Brain microvascular endothelial cell (primary cell): Measurements from ENCODE around the gene EYS.

ENCODE experiments used
- DNase-seq: peaks from one replicate; pipeline ENCODE4 v3.0.0-alpha.2; 2020
- H3K27ac ChIP-seq: fragments of 250-450 bp; sonication (Bioruptor Pico); 2 replicates; pipeline ENCODE4 v1.5.1; 2020; ENCODE audit warnings: mild to moderate bottlenecking, moderate library complexity
- H3K27me3 ChIP-seq: fragments of 250-450 bp; sonication (Bioruptor Pico); replicated peaks from 2 replicates; pipeline ENCODE4 v1.5.1; 2020; ENCODE audit warnings: mild to moderate bottlenecking
- H3K36me3 ChIP-seq: fragments of 250-450 bp; sonication (Bioruptor Pico); replicated peaks from 2 replicates; pipeline ENCODE4 v1.5.1; 2020; ENCODE audit warnings: mild to moderate bottlenecking
- H3K4me3 ChIP-seq: 2 replicates; pipeline ENCODE4 v1.5.1; 2011; ENCODE audit warnings: low read depth, mild to moderate bottlenecking, control low read depth, low read length, moderate library complexity
- in situ Hi-C: cut with HindIII; loops from 2 replicates; pipeline ENCODE4 v1.10.0; 2017; ENCODE audit warnings: low sequenced_read_pairs, low pct_ligation_motif_present
- TF ChIP-seq, protein P1 (sequence below): IDR thresholded peaks from 2 replicates; pipeline ENCODE4 v1.5.1; 2011; ENCODE audit warnings: low read depth, mild to moderate bottlenecking, moderate library complexity, low read length, control low read depth, inconsistent platforms; ENCODE audit errors: missing control alignments

EYS gene

GRCh38 chr6:64516393-64516792 lies 1190.6 kb downstream of the EYS start:
- no peak for DNase-seq
- H3K4me3 ChIP-seq, result no peak overlapping the region
- H3K36me3 ChIP-seq, result no peaks in the 10 kb centered on the region
- TF ChIP-seq, protein P1, sequence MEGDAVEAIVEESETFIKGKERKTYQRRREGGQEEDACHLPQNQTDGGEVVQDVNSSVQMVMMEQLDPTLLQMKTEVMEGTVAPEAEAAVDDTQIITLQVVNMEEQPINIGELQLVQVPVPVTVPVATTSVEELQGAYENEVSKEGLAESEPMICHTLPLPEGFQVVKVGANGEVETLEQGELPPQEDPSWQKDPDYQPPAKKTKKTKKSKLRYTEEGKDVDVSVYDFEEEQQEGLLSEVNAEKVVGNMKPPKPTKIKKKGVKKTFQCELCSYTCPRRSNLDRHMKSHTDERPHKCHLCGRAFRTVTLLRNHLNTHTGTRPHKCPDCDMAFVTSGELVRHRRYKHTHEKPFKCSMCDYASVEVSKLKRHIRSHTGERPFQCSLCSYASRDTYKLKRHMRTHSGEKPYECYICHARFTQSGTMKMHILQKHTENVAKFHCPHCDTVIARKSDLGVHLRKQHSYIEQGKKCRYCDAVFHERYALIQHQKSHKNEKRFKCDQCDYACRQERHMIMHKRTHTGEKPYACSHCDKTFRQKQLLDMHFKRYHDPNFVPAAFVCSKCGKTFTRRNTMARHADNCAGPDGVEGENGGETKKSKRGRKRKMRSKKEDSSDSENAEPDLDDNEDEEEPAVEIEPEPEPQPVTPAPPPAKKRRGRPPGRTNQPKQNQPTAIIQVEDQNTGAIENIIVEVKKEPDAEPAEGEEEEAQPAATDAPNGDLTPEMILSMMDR, result no peak
- H3K27ac ChIP-seq, result no peak overlapping the region
- in situ Hi-C loops, result no loop called here
- no peaks in the 10 kb centered on the region for H3K27me3 ChIP-seq

DNA sequence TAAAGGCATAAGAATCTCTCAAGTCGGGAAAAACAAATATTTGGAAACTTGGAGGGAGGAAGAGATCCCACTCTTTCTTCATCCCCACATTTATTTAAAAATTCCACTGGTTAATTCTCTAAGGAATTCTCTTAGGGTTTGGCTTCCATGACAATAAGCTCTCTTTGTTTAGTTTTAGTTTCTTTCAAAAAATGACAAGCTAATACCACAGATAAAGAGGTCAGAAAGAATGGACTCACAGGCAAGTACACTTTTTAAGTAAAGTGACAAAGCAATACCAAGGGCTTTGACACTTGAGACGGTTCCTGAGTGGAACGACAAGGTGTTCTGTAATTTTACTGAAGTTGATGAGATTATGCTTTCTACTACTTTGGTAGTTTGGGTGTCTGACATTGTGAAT lies 1199.4 kb downstream of the EYS start:
- TF ChIP-seq, protein P1, result no peak
- no peaks in the 10 kb centered on the region for H3K27me3 ChIP-seq
- H3K27ac ChIP-seq, result no peak overlapping the region
- in situ Hi-C loops, result no loop called here
- no peak overlapping the region for H3K4me3 ChIP-seq
- DNase-seq, result no peak
- H3K36me3 ChIP-seq, result no peaks in the 10 kb centered on the region

DNA sequence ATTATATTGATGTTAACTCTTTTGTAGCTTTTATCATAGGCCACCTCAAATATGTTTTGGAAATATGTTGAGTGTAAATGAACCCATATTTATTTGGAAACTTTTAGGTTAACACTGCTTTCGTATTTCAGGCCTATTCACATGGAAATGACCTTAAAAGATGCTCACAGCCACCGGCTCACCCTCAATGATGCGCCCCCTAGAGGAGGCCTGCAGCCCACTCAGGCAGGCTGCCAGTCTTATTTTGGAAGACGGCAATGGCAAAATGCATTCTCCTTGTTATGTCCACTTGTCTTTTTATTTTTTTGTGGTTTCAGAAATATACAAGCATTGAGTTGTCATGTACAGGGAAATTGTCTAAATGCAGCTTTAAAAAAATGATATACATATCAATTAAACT lies 1201.7 kb downstream of the EYS start:
- H3K4me3 ChIP-seq, result no peak overlapping the region
- H3K27me3 ChIP-seq, result no peaks in the 10 kb centered on the region
- in situ Hi-C loops, result no loop called here
- H3K36me3 ChIP-seq, result no peaks in the 10 kb centered on the region
- no peak overlapping the region for H3K27ac ChIP-seq
- no peak for DNase-seq
- TF ChIP-seq, protein P1, result peak; percentile 68

- Histone ChIP-seq H3K27ac (no peak overlapping the region), H3K36me3 (no peaks in the 10 kb centered on the region), H3K27me3 (no peaks in the 10 kb centered on the region), H3K4me3 (no peak overlapping the region)
- DNase-seq, result no peak
- in situ Hi-C loops, result no loop called here
- TF ChIP-seq, protein P1, result no peak
These were observed 1202.5 kb downstream of the EYS start for GRCh38 chr6:64504503-64504902.

- in situ Hi-C loops, result no loop called here
- Histone ChIP-seq H3K4me3 (no peak overlapping the region), H3K27ac (no peak overlapping the region), H3K36me3 (no peaks in the 10 kb centered on the region), H3K27me3 (no peaks in the 10 kb centered on the region)
- TF ChIP-seq, protein P1, result no peak
- DNase-seq, result no peak
These were observed 1204.2 kb downstream of the EYS start for GRCh38 chr6:64502801-64503200.

GRCh38 chr6:64497634-64498033 lies 1209.4 kb downstream of the EYS start:
- in situ Hi-C loops, result no loop called here
- Histone ChIP-seq H3K27ac (no peak overlapping the region), H3K36me3 (no peaks in the 10 kb centered on the region), H3K27me3 (no peaks in the 10 kb centered on the region), H3K4me3 (no peak overlapping the region)
- TF ChIP-seq, protein P1, result no peak
- DNase-seq, result no peak
